Activated B cell treated with CpG ODN at 0.5 μM for 24 hours (primary cell): ENCODE measurements around the gene GCA. TPM values are rescaled to one million over a fixed set of nuclear protein-coding genes. Genes with fewer than 3 reads are reported as not detected.

Source experiments
- ATAC-seq: fragments of 200-7000 bp; cut with Tn5 transposase; one replicate; pipeline ENCODE4 v1.10.0; 2021; ENCODE audit warnings: low read depth, mild to moderate bottlenecking, moderate library complexity
- CTCF ChIA-PET: fragments of 350-600 bp; sonication (Branson Sonifier 250); formaldehyde crosslinking; loops from one replicate; lab custom pipeline; 2021; ENCODE audit warnings: antibody characterized with exemption; lab: Charles Lee
- POLR2A ChIA-PET: fragments of 350-600 bp; sonication (Branson Sonifier 250); formaldehyde crosslinking; loops from one replicate; lab custom pipeline; 2021; ENCODE audit warnings: antibody characterized with exemption; lab: Charles Lee
- DNase-seq: peaks from one replicate; pipeline ENCODE4 v3.0.0; 2022
- H3K27ac Mint-ChIP-seq: one replicate; pipeline ENCODE4 v1.8.0; 2020; ENCODE audit warnings: mixed read lengths
- H3K27me3 Mint-ChIP-seq: one replicate; pipeline ENCODE4 v1.8.0; 2021; ENCODE audit warnings: mixed read lengths
- H3K36me3 Mint-ChIP-seq: one replicate; pipeline ENCODE4 v1.8.0; 2021; ENCODE audit warnings: low read depth, mixed read lengths
- H3K4me1 Mint-ChIP-seq: one replicate; pipeline ENCODE4 v1.8.0; 2021; ENCODE audit warnings: mixed read lengths
- H3K4me3 Mint-ChIP-seq: one replicate; pipeline ENCODE4 v1.8.0; 2020; ENCODE audit warnings: mild to moderate bottlenecking, mixed read lengths
- H3K9me3 Mint-ChIP-seq: one replicate; pipeline ENCODE4 v1.8.0; 2020; ENCODE audit warnings: mixed read lengths
- intact Hi-C: fragments of 100-400 bp; cut with micrococcal nuclease; formaldehyde crosslinking; loops from one replicate; pipeline ENCODE4 v1.15.1; 2024
- total RNA-seq: library from RNA; stranded (reverse); gene quantifications from 2 replicates; pipeline ENCODE4 v1.2.3, GENCODE V29; 2022
- TF ChIP-seq, protein P1 (sequence below): fragments of 200-600 bp; IDR thresholded peaks from one replicate; pipeline ENCODE4 v1.8.0; 2022; ENCODE audit warnings: antibody characterized with exemption, mild to moderate bottlenecking

The GCA gene
- total RNA-seq, 1 donor from 2014 or later: 33.9 TPM

DNA sequence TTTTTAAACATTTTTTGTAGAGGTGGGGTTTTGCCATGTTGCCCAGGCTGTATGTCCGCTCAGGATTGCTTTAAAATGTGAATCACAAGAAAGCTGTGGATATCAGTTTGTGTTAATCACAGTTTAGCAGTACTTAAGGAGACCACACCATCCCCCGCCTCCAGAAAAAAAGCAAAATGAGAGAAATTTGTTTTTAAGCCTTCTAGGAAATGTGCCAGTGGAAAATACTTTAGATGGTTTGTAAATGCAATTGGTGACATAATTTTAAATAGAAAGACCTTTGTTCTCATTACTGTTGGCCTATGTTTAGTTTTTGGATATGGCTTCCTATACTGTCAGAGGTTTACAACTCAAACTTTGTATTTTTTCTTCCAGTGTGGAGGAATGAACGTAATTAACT, 27.0 kb downstream of the GCA start:
- intact Hi-C loops: no loop called here
- no peak for ATAC-seq
- Mint-ChIP-seq H3K4me3 (no peak overlapping the region), H3K27me3 (no peaks in the 10 kb centered on the region), H3K4me1 (no peaks in the 10 kb centered on the region), H3K36me3 (no peaks in the 10 kb centered on the region), H3K27ac (no peak overlapping the region), H3K9me3 (no peaks in the 10 kb centered on the region)
- ChIA-PET POLR2A (no interaction called here), CTCF (no interaction called here)
- DNase-seq: no peak
- TF ChIP-seq, protein P1, sequence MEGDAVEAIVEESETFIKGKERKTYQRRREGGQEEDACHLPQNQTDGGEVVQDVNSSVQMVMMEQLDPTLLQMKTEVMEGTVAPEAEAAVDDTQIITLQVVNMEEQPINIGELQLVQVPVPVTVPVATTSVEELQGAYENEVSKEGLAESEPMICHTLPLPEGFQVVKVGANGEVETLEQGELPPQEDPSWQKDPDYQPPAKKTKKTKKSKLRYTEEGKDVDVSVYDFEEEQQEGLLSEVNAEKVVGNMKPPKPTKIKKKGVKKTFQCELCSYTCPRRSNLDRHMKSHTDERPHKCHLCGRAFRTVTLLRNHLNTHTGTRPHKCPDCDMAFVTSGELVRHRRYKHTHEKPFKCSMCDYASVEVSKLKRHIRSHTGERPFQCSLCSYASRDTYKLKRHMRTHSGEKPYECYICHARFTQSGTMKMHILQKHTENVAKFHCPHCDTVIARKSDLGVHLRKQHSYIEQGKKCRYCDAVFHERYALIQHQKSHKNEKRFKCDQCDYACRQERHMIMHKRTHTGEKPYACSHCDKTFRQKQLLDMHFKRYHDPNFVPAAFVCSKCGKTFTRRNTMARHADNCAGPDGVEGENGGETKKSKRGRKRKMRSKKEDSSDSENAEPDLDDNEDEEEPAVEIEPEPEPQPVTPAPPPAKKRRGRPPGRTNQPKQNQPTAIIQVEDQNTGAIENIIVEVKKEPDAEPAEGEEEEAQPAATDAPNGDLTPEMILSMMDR: no peak

DNA sequence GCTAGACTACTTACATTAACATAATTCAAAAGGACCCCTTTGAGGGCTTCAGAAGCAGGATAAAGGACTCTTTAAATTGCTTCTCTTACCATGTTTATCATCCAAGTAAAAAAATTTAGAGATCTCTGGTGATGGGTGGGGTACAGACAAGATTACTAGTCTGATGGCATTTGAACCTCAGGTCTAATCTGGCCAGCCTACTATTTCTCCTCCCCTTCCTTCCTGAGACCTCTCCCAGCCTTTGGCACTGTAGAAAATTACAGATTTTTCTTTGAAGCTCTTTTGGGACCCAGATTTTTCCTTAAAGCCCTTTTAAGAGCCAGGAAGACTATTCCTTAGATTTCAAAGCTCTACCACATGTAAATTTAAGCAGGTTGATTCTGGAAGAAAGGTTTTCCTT, 28.9 kb downstream of the GCA start:
- peaks cover 2% of the 10 kb centered on the region for H3K27me3 Mint-ChIP-seq
- ChIA-PET CTCF (no interaction called here), POLR2A (no interaction called here)
- no peaks in the 10 kb centered on the region for H3K36me3 Mint-ChIP-seq
- no peak overlapping the region for H3K27ac Mint-ChIP-seq
- no peaks in the 10 kb centered on the region for H3K4me1 Mint-ChIP-seq
- intact Hi-C loops: no loop called here
- DNase-seq (no peak), ATAC-seq (no peak)
- H3K9me3 Mint-ChIP-seq: no peaks in the 10 kb centered on the region
- TF ChIP-seq, protein P1: no peak
- no peak overlapping the region for H3K4me3 Mint-ChIP-seq

DNA sequence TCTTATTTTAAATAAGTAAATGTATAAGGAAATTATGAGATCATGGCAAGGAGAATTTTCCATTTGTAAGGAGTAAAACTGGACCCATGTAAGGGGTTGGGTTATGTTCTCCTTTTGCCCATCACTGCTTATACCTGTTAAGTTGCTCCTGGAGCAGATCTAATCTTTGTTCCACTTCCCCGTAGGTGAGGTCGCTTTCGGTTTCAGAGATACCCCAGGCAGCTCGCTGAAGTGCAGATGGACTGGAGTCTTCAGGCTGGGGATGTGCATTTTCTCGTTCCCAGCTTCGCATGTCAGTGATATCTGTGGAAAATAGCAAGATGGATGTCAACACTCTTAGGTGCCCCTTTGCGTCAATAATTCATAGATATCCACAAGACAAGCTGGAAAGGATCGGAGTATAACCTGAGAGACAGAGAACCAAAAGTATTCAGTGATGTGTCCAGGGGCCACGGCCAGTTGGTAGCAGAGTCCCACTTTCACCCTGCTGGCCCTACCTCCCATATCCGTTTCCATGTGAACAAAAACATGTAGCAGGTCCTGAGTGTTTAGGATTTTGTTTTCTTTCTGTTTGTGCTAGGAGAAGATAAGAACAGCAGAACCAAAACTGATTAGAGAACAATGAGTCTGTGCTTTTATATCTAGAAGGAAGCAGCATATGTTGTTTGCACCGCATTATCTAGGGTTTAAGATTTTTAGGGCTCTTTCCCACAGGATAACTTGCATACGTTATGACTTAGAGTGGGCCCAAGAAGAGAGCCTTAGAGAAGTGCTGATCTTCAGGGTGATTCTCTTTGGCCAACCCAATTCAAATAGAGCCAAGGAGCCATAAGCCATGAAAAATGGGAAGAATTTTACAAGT, 36.0 kb downstream of the GCA start:
- CTCF ChIA-PET: no interaction called here
- Mint-ChIP-seq H3K36me3 (no peaks in the 10 kb centered on the region), H3K9me3 (no peaks in the 10 kb centered on the region), H3K4me3 (peak overlapping the region; percentile 41), H3K4me1 (no peaks in the 10 kb centered on the region), H3K27me3 (peaks cover 7% of the 10 kb centered on the region), H3K27ac (no peak overlapping the region)
- TF ChIP-seq, protein P1: no peak
- intact Hi-C loops: no loop called here
- no peak for DNase-seq
- POLR2A ChIA-PET: no interaction called here
- ATAC-seq: no peak

DNA sequence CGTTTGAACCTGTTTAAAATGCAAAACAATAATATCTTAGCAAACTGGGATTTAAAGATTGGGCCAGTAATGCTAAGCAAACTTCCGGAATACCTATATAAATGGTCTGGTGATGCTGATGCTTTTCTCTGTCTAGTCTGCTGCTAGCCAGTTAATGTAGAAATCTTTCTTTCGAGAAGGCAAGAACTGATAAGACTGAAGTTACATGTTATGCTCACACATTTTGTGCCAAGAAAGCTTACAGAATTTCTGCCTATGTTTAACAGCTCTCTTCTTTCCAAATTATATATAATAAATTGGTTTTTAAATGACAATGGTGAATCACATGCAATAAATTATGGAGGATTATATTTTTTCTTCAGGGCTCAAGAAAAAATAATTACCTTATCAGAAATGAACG, 37.9 kb downstream of the GCA start:
- Mint-ChIP-seq H3K4me3 (no peak overlapping the region), H3K9me3 (no peaks in the 10 kb centered on the region), H3K27ac (no peak overlapping the region), H3K4me1 (no peaks in the 10 kb centered on the region), H3K36me3 (no peaks in the 10 kb centered on the region), H3K27me3 (peaks cover 7% of the 10 kb centered on the region)
- no peak for ATAC-seq
- TF ChIP-seq, protein P1: no peak
- POLR2A ChIA-PET: no interaction called here
- intact Hi-C loops: no loop called here
- CTCF ChIA-PET: no interaction called here
- no peak for DNase-seq

DNA sequence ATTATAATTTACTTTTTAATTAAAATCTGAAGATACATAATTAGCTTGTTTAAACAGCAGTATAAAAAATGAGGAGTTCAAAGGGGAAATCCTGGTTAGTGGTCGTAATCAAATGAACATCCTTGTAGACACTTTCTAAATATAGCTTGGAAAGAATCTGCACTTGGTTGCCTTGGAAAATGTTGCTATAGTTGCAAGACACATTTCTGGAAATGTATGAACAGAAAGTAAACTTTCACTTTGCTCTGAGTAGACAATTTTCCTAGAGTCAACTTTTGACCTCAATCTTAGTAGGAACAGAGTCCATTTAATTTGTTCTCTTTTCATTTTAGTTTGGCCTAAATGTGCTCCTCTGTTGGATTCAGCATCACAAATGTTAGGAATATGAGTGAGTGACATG, 38.3 kb downstream of the GCA start:
- no peak for DNase-seq
- Mint-ChIP-seq H3K27ac (no peak overlapping the region), H3K4me1 (no peaks in the 10 kb centered on the region), H3K9me3 (no peaks in the 10 kb centered on the region), H3K4me3 (no peak overlapping the region), H3K36me3 (no peaks in the 10 kb centered on the region), H3K27me3 (peaks cover 7% of the 10 kb centered on the region)
- TF ChIP-seq, protein P1: no peak
- ATAC-seq: no peak
- ChIA-PET CTCF (no interaction called here), POLR2A (no interaction called here)
- intact Hi-C loops: no loop called here
